Activated T-cell treated with anti-CD3 and anti-CD28 coated beads for 1 hour (primary cell): ENCODE measurements around the gene SPSB4.

Experiments used
- DNase-seq: peaks from one replicate; pipeline ENCODE4 v3.0.0-alpha.2; 2020; ENCODE audit warnings: low read depth

Gene SPSB4

GRCh38 chr3:141076036-141076773 lies 25.1 kb downstream of the SPSB4 start:
- DNase-seq, result no peak

- DNase-seq, result no peak
Observed at GRCh38 chr3:141076797-141077571, 25.8 kb downstream of the SPSB4 start.

DNA sequence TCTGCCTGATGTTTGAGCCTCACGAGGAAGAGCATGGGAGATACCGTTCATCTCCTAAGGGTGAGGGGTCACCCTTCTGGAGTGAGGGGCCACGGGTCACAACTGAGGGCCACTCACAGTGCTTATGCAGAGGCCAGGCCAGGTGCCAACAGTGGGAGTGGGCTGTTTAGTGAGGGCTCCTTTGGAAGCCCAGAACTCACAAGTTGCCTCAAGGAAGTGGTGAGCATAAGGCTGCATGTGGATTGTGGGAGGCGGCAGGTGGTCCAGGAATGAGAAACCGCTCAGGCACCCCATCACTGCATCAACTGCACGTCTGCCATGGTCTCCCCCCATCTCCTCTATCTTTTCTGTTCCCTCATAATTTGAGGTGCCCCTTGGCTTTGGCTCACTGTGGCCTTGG lies 26.5 kb downstream of the SPSB4 start:
- no peak for DNase-seq

DNA sequence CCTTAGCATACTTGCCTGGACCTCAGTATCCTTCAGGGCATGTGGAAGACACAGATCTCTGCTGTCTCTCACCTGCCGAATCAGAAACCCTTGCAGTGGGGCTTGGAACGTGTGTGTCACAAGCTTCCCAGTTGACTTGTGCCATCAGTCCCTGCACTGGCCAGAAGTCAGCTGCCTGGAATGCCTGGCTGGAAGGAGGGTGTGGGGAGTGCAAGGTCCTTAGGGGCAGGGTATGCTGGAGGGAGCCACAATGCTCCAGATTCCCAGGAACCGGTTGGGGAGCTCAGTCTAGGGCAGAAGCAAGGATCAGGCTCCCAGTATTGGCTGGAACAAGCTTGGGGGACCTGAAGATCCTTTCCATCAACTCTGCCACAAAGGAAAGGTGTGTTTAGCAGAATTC lies 27.1 kb downstream of the SPSB4 start:
- DNase-seq, result no peak

GRCh38 chr3:141080431-141080830 lies 29.3 kb downstream of the SPSB4 start:
- DNase-seq, result no peak

DNA sequence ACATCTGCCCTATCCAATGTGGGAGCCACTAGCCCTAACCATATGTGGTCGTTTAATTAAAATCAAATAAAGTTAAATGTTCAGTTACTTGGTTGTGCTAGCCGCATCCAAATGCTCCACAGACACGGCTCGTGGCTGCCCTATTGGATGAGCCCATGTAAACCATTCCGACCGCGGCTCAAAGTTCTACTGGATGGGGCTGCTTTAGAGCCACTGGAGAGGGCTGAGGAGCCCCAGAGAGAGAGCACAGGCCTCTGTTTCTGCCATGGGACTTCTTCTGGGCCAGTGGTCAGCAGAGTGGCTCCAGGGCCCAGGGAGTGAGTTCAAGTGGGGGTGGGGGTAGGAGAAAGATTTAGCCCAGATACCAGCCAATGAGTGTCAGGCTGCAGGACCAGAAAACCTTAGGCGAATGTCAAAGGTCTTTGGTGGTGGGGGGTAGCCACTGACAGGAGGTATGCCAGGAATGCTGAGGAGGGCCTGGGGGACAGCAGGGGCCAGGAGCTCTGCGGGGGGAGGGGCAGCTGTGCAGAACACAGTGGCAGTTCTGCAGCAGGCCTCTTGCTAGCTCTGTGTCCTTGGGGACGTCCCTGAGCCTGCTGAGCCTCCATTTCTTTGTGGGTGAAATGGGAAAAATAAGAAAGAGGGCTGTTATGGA lies 30.1 kb downstream of the SPSB4 start:
- no peak for DNase-seq

GRCh38 chr3:141082064-141082463 lies 30.9 kb downstream of the SPSB4 start:
- no peak for DNase-seq

DNA sequence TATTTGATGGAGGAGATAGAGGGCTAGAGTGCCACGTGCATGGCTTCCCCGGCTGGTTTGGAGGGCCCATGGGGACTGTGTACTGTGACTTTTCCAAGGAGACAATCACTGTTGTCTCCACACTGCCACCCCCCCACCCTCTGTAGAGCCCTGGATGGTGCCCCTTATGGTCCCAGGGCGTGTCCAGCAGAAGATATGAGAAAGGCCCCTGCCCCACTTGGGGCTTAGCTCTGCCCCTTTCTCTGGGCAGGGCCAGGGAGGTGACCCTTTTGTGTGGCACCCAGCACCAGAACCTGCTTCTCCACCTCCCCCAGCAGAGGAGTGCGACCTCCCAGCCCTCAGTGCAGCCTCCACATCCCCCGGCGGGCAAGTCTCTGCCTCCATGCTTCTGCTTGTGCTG lies 32.1 kb downstream of the SPSB4 start:
- no peak for DNase-seq

- no peak for DNase-seq
Observed at GRCh38 chr3:141083836-141084649, 32.9 kb downstream of the SPSB4 start.

- DNase-seq, result no peak
Observed at GRCh38 chr3:141085343-141086070, 34.4 kb downstream of the SPSB4 start.

- no peak for DNase-seq
Observed at GRCh38 chr3:141086188-141086587, 35.0 kb downstream of the SPSB4 start.

GRCh38 chr3:141087076-141087777 lies 36.1 kb downstream of the SPSB4 start:
- DNase-seq, result no peak

DNA sequence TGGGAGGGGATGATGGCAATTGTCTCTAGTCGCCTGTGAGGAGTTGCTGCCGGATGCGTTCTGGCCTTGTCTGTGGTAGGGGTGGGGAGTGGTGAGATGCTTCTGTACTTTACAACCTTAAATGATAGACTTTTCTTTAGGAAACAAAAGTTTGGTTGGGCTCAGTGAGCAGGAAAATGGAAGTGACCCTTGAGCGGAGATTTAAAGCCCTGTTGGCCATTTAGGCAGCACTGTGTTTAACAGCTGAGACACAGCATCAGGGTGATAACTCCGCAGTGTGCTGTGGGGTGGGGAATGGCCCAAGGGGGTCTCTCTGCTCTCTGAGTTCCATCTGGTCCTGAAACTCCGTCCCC lies 36.6 kb downstream of the SPSB4 start:
- DNase-seq, result no peak

DNA sequence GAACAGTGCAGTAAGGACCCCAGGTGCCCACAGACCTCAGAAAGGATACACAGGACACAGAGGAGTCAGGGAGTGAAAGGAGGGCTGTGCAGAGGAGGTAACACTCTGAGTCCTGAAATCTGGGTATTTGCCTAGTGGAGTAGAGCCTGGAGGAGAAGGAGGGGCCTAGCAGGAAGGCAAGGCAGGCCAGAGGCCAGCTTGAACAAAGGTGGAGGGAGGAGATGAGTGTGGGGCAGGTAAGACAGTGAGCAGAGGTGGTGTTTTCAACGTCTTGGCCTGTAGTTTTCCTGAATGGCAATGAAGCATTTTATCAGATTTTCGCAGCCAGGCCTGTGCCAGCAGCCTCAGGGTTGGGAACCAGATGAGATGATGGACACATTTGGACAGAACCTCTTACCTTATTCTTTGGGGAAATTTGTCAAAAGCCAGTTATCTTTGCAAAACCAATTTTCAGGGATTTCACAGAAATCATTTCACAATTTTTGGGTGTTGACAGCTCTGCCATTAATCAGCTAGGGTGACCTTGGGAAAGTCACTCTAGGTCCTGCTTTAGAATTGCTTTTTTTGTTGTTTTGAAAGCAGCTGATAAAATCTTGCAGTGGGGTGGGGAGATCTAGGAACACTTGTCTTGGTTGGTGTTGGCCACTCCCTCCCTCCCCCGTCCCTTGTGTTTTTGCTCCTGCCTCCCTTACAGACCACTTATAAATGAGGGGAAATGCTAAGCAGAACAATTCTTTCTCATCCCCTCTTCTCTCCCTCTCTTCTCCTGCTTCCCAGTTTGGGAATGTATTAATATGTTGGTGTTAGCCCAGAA lies 38.4 kb downstream of the SPSB4 start:
- no peak for DNase-seq

DNA sequence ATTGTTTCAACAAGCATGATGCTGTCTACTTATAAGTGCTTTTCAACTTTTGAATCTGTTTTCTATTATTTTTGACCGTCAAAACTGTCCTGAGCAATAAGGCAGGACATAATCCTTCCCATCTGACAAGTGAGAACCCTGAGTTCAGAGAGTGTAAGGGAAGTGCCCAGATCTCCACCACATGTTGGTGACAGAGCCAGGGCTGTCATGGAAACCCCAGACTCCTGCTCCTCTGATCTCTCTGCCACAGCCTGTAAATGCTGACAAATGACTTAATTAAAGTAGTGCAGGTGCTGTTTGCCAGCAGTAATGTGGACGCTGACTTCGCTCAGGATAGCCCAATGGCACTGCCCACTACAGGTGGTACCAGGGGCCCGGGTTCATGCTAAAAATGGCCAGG lies 40.3 kb downstream of the SPSB4 start:
- no peak for DNase-seq

DNA sequence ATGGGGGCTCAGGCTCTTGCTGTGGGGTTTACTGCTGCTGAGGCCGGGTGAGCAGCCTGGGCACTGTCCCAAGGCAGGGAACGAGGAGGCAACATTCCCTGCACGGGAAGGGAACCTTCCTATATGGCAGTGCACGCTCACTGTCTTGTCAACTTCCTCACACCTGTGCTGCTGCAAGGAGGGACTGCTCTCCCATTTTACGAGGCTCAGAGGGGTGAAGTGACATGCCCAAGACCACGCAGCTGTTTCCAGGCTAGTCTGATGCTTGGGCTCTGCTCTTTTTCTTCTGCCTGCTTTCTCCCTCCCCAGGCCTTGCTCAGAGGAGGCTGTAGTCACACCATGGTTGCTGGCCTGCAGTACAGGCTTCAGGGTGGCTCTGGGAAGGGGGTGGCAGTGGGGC lies 41.5 kb downstream of the SPSB4 start:
- no peak for DNase-seq

GRCh38 chr3:141093397-141093796 lies 42.2 kb downstream of the SPSB4 start:
- no peak for DNase-seq

- DNase-seq, result no peak
Observed at GRCh38 chr3:141093971-141094684, 43.0 kb downstream of the SPSB4 start.

GRCh38 chr3:141094790-141095545 lies 43.8 kb downstream of the SPSB4 start:
- no peak for DNase-seq
